Left ventricle myocardium inferior (tissue), 1 donor: Measurements from ENCODE around the gene MAGI2. TPM values are rescaled to one million over a fixed set of nuclear protein-coding genes. Genes with fewer than 3 reads are reported as not detected.

Experiments used
- DNase-seq: peaks from one replicate; pipeline ENCODE4 v3.0.0-alpha.2; 2020
- H3K27ac ChIP-seq: fragments of 200-600 bp; replicated peaks from 2 replicates; pipeline ENCODE4 v1.8.0; 2021
- H3K27me3 ChIP-seq: fragments of 200-600 bp; 2 replicates; pipeline ENCODE4 v1.8.0; 2021; ENCODE audit warnings: low read depth
- H3K36me3 ChIP-seq: fragments of 200-600 bp; 2 replicates; pipeline ENCODE4 v1.8.0; 2021
- H3K4me1 ChIP-seq: fragments of 200-600 bp; 2 replicates; pipeline ENCODE4 v1.8.0; 2021
- H3K4me3 ChIP-seq: fragments of 200-600 bp; 2 replicates; pipeline ENCODE4 v1.8.0; 2021; ENCODE audit warnings: mild to moderate bottlenecking, moderate library complexity
- H3K9me3 ChIP-seq: fragments of 200-600 bp; replicated peaks from 2 replicates; pipeline ENCODE4 v1.8.0; 2021
- intact Hi-C: fragments of 100-400 bp; cut with micrococcal nuclease; formaldehyde crosslinking; loops from one replicate; pipeline ENCODE4 v1.11.0; 2022
- total RNA-seq: library from RNA; stranded (reverse); fragmentation: NEBNext Ultra II Directional; extraction: Animal tissue kit (Norgen Biotek cat#: 25700); gene quantifications from one replicate; pipeline ENCODE4 v1.2.1, GENCODE V29; 2021
- TF ChIP-seq, protein P1 (sequence below): fragments of 200-600 bp; IDR thresholded peaks from 2 replicates; pipeline ENCODE4 v1.8.0; 2021; ENCODE audit warnings: antibody characterized with exemption, mild to moderate bottlenecking, borderline replicate concordance
- donor health status: DM: no; HTN: yes; CAD: no; lungs with severe emphysema.

The MAGI2 gene
- total RNA-seq, 1 donor from 2014 or later: 4.5 TPM

DNA sequence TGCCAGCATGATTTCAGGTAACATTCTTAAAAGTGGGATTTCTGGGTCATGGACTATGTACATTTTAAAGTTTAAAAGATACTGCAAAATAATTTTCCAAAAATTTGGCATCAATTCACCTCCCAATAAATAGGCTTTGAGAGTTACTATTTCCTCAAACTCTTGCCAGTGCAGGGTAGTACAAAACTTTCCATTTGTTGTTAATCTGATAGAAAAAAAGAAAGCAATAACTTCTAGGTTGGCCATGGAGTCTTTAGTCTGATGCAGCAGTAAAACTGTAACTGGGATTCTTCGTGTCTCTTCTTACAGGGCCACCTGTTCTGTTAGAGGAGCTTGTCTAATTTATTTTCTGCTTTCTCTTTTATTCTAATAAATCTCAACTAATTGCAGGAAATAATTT, 241.1 kb downstream of the MAGI2 start:
- TF ChIP-seq, protein P1, sequence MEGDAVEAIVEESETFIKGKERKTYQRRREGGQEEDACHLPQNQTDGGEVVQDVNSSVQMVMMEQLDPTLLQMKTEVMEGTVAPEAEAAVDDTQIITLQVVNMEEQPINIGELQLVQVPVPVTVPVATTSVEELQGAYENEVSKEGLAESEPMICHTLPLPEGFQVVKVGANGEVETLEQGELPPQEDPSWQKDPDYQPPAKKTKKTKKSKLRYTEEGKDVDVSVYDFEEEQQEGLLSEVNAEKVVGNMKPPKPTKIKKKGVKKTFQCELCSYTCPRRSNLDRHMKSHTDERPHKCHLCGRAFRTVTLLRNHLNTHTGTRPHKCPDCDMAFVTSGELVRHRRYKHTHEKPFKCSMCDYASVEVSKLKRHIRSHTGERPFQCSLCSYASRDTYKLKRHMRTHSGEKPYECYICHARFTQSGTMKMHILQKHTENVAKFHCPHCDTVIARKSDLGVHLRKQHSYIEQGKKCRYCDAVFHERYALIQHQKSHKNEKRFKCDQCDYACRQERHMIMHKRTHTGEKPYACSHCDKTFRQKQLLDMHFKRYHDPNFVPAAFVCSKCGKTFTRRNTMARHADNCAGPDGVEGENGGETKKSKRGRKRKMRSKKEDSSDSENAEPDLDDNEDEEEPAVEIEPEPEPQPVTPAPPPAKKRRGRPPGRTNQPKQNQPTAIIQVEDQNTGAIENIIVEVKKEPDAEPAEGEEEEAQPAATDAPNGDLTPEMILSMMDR: no peak
- H3K27ac ChIP-seq: no peak overlapping the region
- H3K4me1 ChIP-seq: no peaks in the 10 kb centered on the region
- H3K9me3 ChIP-seq: peaks cover 17% of the 10 kb centered on the region
- H3K4me3 ChIP-seq: no peak overlapping the region
- H3K36me3 ChIP-seq: no peaks in the 10 kb centered on the region
- H3K27me3 ChIP-seq: no peaks in the 10 kb centered on the region
- intact Hi-C loops: no loop called here
- DNase-seq: no peak

DNA sequence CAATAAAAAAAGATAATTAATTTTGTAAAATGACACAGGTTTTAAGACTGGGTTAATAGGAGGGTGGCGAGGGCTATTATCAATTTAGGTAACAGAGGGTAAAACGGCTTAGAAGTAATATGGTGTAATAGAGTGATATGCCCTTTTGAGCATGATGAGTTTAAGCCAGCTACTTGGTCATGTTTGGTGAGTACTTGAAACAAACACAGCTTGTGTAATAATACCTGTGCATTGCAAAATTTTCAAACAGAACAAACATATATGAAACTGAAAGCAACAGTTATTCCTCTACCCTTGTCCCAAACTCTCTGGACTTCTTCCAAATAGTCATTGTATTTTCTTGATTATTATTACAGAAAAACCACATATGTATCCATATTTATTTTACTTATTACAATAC, 241.7 kb downstream of the MAGI2 start:
- intact Hi-C loops: no loop called here
- TF ChIP-seq, protein P1: no peak
- Histone ChIP-seq H3K27me3 (no peaks in the 10 kb centered on the region), H3K4me1 (no peaks in the 10 kb centered on the region), H3K9me3 (peaks cover 22% of the 10 kb centered on the region), H3K4me3 (no peak overlapping the region), H3K36me3 (no peaks in the 10 kb centered on the region), H3K27ac (no peak overlapping the region)
- DNase-seq: no peak

DNA sequence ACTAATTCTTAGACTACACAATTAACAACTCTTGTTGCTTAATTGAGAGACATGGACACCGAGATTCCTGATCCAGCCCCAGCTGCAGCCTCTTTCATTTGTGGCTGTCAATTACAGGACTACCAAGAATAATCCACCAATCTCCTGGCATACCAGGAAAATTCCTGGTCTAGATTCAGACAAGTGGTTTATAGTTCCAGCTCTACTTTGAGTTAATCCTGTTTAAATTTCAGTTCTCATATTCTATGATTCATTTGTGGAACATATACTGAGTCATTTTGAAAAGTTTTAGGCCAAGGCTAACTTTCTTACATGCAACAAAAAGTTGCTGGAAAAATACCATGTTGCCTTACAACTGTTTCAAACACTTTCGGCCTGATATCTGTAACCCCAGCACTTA, 253.5 kb downstream of the MAGI2 start:
- intact Hi-C loops: no loop called here
- peaks cover 10% of the 10 kb centered on the region for H3K9me3 ChIP-seq
- H3K4me1 ChIP-seq: no peaks in the 10 kb centered on the region
- no peak overlapping the region for H3K27ac ChIP-seq
- no peak overlapping the region for H3K4me3 ChIP-seq
- no peak for DNase-seq
- no peaks in the 10 kb centered on the region for H3K27me3 ChIP-seq
- no peaks in the 10 kb centered on the region for H3K36me3 ChIP-seq
- TF ChIP-seq, protein P1: no peak

DNA sequence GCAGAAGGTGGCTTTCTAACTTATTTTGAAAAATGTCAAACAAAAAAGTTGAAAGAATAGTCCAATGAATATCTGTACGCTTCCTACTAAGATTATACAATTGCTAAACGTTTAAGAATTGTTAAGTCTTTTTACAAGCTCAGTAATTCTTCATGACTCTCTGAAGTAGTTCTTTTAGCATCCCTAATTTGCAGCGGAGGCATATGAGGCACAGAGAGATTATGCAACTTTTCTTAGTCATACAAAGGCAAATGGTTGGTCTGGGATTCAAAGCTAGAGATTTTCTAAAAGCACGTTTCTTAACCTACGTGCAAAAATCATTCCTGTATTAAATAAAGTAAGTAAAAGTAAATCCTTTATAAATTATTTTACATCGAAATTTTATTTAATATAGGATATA, 254.2 kb downstream of the MAGI2 start:
- no peaks in the 10 kb centered on the region for H3K27me3 ChIP-seq
- H3K27ac ChIP-seq: no peak overlapping the region
- no peak overlapping the region for H3K4me3 ChIP-seq
- H3K36me3 ChIP-seq: no peaks in the 10 kb centered on the region
- peaks cover 3% of the 10 kb centered on the region for H3K9me3 ChIP-seq
- TF ChIP-seq, protein P1: no peak
- intact Hi-C loops: no loop called here
- H3K4me1 ChIP-seq: no peaks in the 10 kb centered on the region
- DNase-seq: no peak

DNA sequence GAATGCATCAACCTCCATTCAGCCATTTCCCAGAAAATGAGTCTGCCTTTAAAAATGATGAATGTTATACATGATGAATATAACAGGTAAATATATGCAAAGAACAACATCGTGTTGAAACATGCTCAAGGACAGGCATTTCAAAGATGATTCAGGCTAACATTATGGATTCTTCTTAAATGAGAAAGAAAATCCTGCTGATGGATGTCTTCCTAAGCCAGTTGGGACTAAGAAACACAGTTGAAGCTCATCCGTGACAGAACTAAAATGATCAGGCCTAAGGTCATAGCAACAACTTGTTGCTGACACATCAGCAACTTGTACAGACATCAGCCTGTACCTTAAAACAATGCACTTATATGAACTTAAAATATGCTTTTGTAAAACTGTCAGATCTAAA, 267.9 kb downstream of the MAGI2 start:
- no peak for DNase-seq
- TF ChIP-seq, protein P1: no peak
- no peak overlapping the region for H3K27ac ChIP-seq
- no peak overlapping the region for H3K4me3 ChIP-seq
- H3K36me3 ChIP-seq: no peaks in the 10 kb centered on the region
- intact Hi-C loops: no loop called here
- no peaks in the 10 kb centered on the region for H3K9me3 ChIP-seq
- H3K27me3 ChIP-seq: no peaks in the 10 kb centered on the region
- no peaks in the 10 kb centered on the region for H3K4me1 ChIP-seq

DNA sequence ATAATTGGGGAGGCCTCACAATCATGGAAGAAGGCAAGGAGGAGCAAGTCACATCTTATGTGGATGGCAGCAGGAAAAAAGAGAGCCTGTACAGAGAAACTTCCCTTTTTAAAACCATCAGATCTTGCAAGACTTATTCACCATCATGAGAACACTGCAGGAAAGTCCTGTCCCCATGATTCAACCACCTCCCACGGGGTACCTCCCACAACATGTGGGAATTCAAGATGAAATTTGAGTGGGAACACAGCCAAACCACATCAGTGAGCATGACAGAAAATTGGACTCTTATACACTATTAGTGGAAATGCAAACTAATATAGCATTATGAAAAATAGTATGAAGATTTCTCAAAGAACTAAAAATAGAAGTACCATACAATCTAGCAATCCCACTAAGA, 271.2 kb downstream of the MAGI2 start:
- no peaks in the 10 kb centered on the region for H3K27me3 ChIP-seq
- TF ChIP-seq, protein P1: no peak
- H3K9me3 ChIP-seq: peaks cover 13% of the 10 kb centered on the region
- H3K4me1 ChIP-seq: no peaks in the 10 kb centered on the region
- DNase-seq: no peak
- H3K36me3 ChIP-seq: no peaks in the 10 kb centered on the region
- H3K27ac ChIP-seq: no peak overlapping the region
- H3K4me3 ChIP-seq: no peak overlapping the region
- intact Hi-C loops: no loop called here
